Lower lobe of right lung (tissue), 2 donors: ENCODE measurements around the gene PIGK. TPM values are rescaled to one million over a fixed set of nuclear protein-coding genes. Genes with fewer than 3 reads are reported as not detected.

ENCODE experiments used
- ATAC-seq, 2 donors: fragments of 200-7000 bp; cut with Tn5 transposase; one replicate each; pipeline ENCODE4 v1.9.1; 2020 to 2022; ENCODE audit warnings: mild to moderate bottlenecking in 2 of 2, moderate library complexity in 2 of 2
- DNase-seq: peaks from one replicate; pipeline ENCODE4 v3.0.0-alpha.2; 2020
- H3K27ac ChIP-seq: fragments of 200-600 bp; one replicate; pipeline ENCODE4 v1.8.0; 2022
- H3K27me3 ChIP-seq: fragments of 200-600 bp; one replicate; pipeline ENCODE4 v1.8.0; 2022; ENCODE audit warnings: low read depth
- H3K36me3 ChIP-seq: fragments of 200-600 bp; one replicate; pipeline ENCODE4 v1.8.0; 2022; ENCODE audit warnings: mild to moderate bottlenecking
- H3K4me1 ChIP-seq: fragments of 200-600 bp; one replicate; pipeline ENCODE4 v1.8.0; 2022
- H3K4me3 ChIP-seq: fragments of 200-600 bp; one replicate; pipeline ENCODE4 v1.8.0; 2022; ENCODE audit warnings: mild to moderate bottlenecking
- H3K9me3 ChIP-seq: fragments of 200-600 bp; one replicate; pipeline ENCODE4 v1.8.0; 2022
- CTCF ChIP-seq: fragments of 200-600 bp; IDR thresholded peaks from one replicate; pipeline ENCODE4 v1.8.0; 2022; ENCODE audit warnings: antibody characterized with exemption, mild to moderate bottlenecking
- intact Hi-C: fragments of 100-400 bp; cut with DNase I; formaldehyde crosslinking; loops from one replicate; pipeline ENCODE4 v1.11.0; 2022
- total RNA-seq: library from RNA; stranded (reverse); fragmentation: NEBNext Ultra II Directional; extraction: Animal tissue kit (Norgen Biotek cat#: 25700); gene quantifications from one replicate; pipeline ENCODE4 v1.2.1, GENCODE V29; 2021
- donor health status: DM: no; HTN: yes; CAD: no; lungs with severe emphysema.

Gene PIGK
- total RNA-seq, 1 donor from 2014 or later = 27.1 TPM

GRCh38 chr1:77056525-77056924 lies 162.7 kb downstream of the PIGK start:
- H3K36me3 ChIP-seq = no peaks in the 10 kb centered on the region
- no peak overlapping the region for H3K4me3 ChIP-seq
- no peaks in the 10 kb centered on the region for H3K27me3 ChIP-seq
- no peak for TF ChIP-seq CTCF
- intact Hi-C loops = no loop called here
- no peaks in the 10 kb centered on the region for H3K4me1 ChIP-seq
- ATAC-seq (no peak), DNase-seq (no peak)
- no peaks in the 10 kb centered on the region for H3K9me3 ChIP-seq
- no peak overlapping the region for H3K27ac ChIP-seq

- Histone ChIP-seq H3K27me3 (no peaks in the 10 kb centered on the region), H3K36me3 (no peaks in the 10 kb centered on the region), H3K4me3 (no peak overlapping the region), H3K4me1 (no peaks in the 10 kb centered on the region), H3K9me3 (no peaks in the 10 kb centered on the region), H3K27ac (no peak overlapping the region)
- TF ChIP-seq CTCF = no peak
- intact Hi-C loops = no loop called here
- ATAC-seq (no peak), DNase-seq (no peak)
Observed at GRCh38 chr1:77051425-77051824, 167.8 kb downstream of the PIGK start.

GRCh38 chr1:77048615-77049005 lies 170.6 kb downstream of the PIGK start:
- Histone ChIP-seq H3K9me3 (no peaks in the 10 kb centered on the region), H3K4me1 (no peaks in the 10 kb centered on the region)
- ATAC-seq = peak in 1 of 2 donors; percentile 55

GRCh38 chr1:77047978-77048614 lies 171.1 kb downstream of the PIGK start:
- Histone ChIP-seq H3K9me3 (no peaks in the 10 kb centered on the region), H3K27ac (no peak overlapping the region), H3K4me1 (no peaks in the 10 kb centered on the region), H3K36me3 (no peaks in the 10 kb centered on the region), H3K27me3 (no peaks in the 10 kb centered on the region), H3K4me3 (no peak overlapping the region)
- ATAC-seq (peak in 1 of 2 donors; percentile 15), DNase-seq (no peak)
- TF ChIP-seq CTCF = no peak
- intact Hi-C loops = no loop called here

More at GRCh38 chr1:77048615-77049005, 170.6 kb downstream of the PIGK start:
- Histone ChIP-seq H3K36me3 (no peaks in the 10 kb centered on the region), H3K27me3 (no peaks in the 10 kb centered on the region), H3K27ac (no peak overlapping the region), H3K4me3 (no peak overlapping the region)
- no peak for DNase-seq
- intact Hi-C loops = no loop called here
- no peak for TF ChIP-seq CTCF

- TF ChIP-seq CTCF = no peak
- H3K4me3 ChIP-seq = no peak overlapping the region
- no peaks in the 10 kb centered on the region for H3K9me3 ChIP-seq
- no peaks in the 10 kb centered on the region for H3K27me3 ChIP-seq
- no peaks in the 10 kb centered on the region for H3K36me3 ChIP-seq
- no peak overlapping the region for H3K27ac ChIP-seq
- H3K4me1 ChIP-seq = no peaks in the 10 kb centered on the region
- DNase-seq (no peak), ATAC-seq (no peak)
- intact Hi-C loops = no loop called here
Observed at GRCh38 chr1:77047575-77047974, 171.7 kb downstream of the PIGK start.
